ENCODE data around the gene MRPL54.
"Not testable (repeated sequence)": the region's sequence is repeated elsewhere in the genome, so short reads cannot be mapped to it uniquely, and the experiment has no call there.

The MRPL54 gene

DNA sequence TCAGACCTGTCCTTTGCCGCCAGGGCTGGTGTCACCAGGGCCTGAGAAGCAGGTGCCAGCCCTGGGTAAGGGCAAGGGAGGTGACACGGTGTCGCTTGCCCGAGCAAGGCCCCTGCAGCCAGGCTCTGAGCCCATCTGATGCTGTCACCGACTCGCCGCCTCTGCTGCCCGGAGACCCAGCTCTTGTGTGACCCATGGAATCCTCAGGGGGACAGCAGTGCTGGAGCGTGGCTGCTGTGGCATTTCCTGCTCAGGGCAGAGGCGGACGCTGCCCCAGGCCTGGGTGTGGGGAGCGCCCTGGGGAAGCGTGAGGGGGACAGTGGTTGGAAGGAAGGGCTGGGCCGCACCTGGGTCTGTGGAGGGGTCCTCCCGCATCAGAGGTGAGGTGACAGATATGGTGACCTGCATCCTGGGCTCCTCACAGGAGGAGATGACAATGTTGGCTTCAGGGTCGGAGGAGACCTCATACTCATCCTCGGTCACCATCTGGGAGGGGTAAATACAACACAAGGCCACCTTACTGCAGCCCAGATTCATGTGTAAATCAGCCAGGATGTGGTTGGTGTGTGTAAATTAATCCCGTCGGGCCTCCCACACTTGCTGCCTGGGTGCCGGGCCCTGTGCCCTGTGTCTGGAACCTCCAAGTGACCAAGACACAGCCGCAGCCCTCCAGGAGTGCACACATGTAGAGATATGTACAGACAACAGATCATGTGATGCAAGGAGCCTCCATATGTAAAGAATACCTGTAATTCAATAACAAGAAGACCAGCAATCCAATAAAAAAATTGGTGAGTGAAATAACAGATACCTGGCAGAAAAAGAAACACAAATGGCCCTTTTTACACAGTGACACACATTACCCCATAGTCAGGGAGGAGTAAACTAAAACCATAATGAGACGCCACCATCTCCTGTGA lies 51.3 kb downstream of the MRPL54 start:
- DNase-seq = no peak

DNA sequence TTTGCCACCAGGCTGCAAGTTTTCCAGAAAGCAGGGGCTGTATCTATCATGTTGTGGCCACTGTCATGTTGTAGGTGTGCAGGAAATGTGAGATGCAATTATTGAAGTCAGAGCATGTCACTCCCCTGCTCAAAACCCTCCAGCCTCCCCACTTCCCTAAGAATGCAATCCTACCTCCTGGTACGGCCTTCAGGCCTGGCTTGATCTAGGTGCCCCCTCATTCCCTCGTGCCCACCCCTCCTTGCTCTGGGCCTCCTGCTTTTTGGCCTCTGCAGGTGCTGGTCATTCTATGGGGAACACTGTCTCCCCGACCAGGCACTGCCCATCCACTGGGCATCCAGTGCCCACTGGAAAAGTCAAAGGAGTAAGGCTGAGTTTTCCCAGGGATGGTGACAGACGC lies 52.2 kb downstream of the MRPL54 start:
- no peak for DNase-seq

DNA sequence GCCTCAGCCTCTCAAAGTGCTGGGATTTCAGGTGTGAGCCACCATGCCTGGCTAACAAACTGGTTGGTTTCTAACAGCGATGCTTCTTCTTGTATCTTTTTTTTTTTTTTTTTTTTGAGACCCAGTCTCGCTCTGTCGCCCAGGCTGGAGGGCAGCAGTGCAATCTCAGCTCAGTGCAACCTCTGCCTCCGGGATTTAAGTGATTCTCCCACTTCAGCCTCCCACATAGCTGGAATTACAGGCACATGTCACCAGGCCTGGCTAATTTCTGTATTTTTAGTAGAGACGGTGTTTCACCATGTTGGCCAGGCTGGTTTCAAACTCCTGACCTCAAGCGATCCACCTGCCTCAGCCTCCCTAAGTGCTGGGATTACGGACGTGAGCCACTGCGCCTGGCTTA lies 53.7 kb downstream of the MRPL54 start:
- not testable (repeated sequence) for DNase-seq

DNA sequence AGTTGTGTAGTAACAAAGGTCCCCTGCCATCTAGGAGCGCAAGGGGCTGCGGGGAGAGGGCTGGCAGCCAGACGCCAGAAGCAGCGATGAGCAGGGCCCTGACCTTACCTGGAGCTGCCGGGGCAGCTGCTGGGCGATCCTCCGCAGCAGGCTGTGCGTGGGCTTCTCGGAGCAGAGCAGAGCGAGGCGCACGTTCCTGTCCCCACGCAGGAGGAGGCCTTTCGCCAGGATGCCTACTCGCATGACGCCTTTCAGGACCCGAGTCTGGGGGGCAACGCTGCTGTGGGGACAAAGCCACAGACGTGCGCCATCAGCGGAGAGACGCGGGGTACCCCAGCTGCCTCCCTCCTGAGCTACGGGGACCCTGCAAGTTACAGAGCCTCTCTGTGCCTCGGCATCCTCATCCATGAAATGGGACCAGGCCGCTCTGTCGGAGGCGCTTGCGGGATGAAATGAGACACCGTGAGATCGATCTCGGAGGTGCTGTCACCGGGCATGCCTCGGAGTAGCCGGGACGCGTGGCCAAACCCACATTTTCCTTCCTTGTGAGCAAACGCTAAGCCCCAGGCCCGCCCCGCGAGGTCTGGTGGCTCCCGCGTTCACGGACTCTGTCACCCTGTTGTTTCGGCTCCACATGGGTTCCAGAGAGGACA lies 54.2 kb downstream of the MRPL54 start:
- no peak for DNase-seq
